ENCODE results near the gene FNTB.
A peak's percentile ranks its signal among the peaks of the same experiment; 100 is the strongest.

The FNTB gene

GRCh38 chr14:65107200-65107599 is 120.5 kb downstream of the FNTB start:
- TF ChIP-seq CTCF (IDR thresholded peaks at IDR 0.05) = no peak
- Mint-ChIP-seq H3K36me3 (ENCODE audit: low read depth) (no peaks in the 10 kb centered on the region), H3K9me3 (no peaks in the 10 kb centered on the region), H3K27me3 (ENCODE audit: low read depth, poor library complexity) (peaks cover 40% of the 10 kb centered on the region), H3K4me1 (peaks cover 13% of the 10 kb centered on the region), H3K27ac (no peak overlapping the region), H3K4me3 (no peak overlapping the region)
- DNase-seq = no peak

DNA sequence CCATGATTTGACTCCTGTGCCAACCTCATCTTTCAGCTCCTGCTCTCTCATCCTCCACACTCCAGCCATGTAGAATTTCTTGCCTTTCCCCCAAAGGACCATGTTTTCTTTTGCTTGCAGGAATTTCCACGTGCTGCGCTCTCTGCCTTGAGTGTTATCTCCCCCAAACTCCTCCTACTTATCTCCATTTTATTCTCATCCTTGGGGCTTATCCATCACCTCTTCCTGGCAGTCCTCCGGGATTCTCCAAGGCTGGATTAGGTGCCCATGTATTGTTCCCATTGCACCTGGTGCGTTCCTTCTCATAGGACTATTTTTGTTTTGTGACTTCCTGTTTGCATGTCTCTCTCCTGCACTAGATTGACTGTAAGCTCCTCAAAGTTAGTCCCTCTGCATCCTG is 122.7 kb downstream of the FNTB start:
- Mint-ChIP-seq H3K4me1 (peaks cover 13% of the 10 kb centered on the region), H3K4me3 (no peak overlapping the region), H3K27me3 (ENCODE audit: low read depth, poor library complexity) (peaks cover 29% of the 10 kb centered on the region), H3K36me3 (ENCODE audit: low read depth) (no peaks in the 10 kb centered on the region), H3K27ac (peak overlapping the region; percentile 12), H3K9me3 (no peaks in the 10 kb centered on the region)
- TF ChIP-seq CTCF (IDR thresholded peaks at IDR 0.05) = no peak
- no peak for DNase-seq

DNA sequence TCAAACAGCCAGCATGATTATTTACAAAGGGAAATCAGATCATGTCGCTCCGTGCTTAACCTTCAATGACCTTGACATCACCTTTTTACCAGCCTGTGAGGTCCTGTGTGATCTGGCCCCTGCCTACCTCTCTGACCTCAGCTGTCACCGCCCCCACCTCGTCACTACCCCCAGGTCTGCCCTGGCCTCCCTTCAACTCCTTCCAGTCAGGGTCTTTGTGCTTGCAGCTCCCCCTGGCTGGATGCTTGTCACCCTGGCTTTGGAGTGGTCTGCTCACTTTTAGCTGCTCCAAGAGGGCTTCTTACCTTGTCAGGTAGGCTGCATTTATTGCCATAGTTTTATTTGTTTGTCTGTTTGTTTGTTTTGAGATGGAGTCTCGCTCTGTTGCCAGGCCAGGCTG is 123.8 kb downstream of the FNTB start:
- TF ChIP-seq CTCF (IDR thresholded peaks at IDR 0.05) = no peak
- Mint-ChIP-seq H3K4me3 (no peak overlapping the region), H3K27ac (peak overlapping the region; percentile 82), H3K9me3 (no peaks in the 10 kb centered on the region), H3K4me1 (peaks cover 13% of the 10 kb centered on the region), H3K36me3 (ENCODE audit: low read depth) (no peaks in the 10 kb centered on the region), H3K27me3 (ENCODE audit: low read depth, poor library complexity) (peaks cover 21% of the 10 kb centered on the region)
- peak; percentile 7 for DNase-seq
